IPS-NIHi7 (cell line): ENCODE results near the gene PODXL2.
"Not testable (repeated sequence)": the region's sequence is repeated elsewhere in the genome, so short reads cannot be mapped to it uniquely, and the experiment has no call there.

Experiments used
- DNase-seq: peaks from one replicate; pipeline ENCODE4 v3.0.0; 2012; ENCODE audit warnings: mixed read lengths; ENCODE audit errors: extremely low spot score

The PODXL2 gene

DNA sequence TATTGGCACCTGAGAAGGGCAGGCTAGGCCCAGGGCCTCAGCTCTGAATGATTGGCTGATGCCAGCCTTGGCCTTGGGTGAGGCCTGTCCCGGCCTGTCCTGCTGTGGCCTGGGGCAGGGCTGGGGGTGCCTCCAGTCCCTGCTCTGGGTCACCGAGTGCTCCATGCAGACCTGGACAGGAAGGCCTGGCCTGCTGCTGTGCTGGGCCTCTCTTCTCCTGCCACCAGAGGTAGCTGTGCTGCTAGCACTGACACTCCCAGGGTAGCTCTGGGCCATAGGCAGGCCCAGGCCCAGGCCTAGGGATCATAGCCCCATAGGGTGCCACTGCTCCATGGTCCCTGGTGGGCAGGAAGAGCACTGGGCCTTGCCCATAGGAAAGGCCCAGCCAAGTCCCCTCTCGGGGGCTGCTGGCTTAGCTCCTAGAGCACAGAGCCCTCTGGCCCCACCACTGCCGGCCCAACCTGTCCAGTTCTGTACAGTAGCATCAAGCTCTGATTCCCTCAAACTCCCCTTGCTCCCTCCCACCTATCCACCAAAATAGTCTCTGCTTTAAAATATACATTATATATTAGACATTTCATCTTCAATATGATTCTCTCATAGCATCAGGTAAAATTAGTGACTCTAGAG, 62.0 kb downstream of the PODXL2 start:
- peak; percentile 63 for DNase-seq

DNA sequence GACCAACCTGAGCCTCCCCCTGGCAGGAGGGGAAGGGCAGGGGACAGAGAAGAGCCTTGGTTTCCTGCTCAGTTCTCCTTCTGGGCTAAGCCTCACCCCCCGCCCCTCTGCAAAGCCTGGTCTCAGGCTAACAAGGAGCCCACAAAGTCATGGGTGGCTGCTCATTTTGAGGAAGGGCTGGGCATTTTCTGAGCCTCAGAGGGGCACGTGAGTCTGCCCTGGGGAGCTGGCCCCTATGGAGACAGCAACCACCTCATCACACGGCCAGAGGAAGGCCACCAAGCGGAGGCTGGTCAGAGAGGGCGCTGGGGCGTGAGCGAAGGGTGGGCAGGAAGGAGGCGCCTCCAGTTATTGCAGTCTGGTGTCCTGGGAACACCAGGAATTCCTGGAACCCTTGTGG, 62.5 kb downstream of the PODXL2 start:
- DNase-seq = no peak

DNA sequence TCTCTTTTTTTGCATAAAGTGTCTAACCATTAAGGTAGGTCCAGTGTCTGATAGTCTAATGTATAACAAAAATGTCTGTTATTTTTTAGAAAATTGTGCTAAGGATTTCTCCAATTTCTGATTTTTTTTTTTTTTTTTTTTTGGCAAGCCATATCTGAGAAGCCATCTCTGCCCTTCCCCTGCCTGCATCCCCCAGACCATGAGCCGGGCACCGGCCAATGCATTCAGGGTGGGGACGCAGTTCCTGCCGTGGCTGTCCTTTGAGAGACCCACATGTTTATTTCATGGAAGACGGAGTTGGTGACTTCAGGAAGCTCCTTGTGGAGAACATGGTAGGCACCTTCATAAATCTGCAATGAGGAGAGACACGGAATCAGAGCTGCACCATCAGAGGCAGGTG, 63.0 kb downstream of the PODXL2 start:
- no peak for DNase-seq

DNA sequence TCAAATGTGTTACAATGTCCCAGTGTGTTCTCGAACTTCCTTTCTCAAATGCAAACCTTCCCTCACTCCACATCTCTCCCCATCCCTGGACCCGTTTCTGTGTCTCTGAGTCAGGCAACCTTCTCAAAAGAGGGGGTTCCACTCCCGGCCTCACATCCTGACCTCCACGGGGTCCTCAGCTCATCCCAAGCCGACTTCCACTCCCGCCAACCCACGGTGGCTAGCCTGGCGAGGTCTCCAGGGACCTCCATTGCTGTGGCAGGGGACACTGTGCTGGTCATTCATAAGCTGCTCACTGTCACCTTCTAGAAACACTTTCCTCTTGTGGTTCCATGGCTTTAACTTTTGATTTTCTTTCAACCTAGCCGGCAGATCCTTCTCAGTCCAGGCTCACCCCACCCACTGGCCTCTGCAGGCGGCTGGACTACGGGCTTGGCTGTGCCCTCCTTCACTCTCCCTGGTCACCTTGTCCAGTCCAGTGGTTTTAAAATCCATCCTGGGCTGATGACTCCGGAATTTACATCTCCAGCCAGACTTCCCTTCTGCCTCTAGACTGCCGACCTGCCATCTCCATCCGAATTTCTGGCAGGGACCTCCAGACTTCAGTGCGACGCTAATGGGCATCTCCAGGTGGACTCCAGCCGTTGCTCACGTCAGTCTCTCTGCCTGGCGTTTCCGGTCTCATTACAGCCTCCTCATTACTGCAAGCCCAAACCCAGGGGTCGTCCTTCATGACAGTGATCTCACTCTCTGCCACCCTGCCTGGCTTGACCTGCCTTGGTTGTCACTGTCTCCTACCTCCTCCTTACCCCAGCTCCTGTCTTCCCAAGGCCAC, 63.7 kb downstream of the PODXL2 start:
- DNase-seq = no peak

DNA sequence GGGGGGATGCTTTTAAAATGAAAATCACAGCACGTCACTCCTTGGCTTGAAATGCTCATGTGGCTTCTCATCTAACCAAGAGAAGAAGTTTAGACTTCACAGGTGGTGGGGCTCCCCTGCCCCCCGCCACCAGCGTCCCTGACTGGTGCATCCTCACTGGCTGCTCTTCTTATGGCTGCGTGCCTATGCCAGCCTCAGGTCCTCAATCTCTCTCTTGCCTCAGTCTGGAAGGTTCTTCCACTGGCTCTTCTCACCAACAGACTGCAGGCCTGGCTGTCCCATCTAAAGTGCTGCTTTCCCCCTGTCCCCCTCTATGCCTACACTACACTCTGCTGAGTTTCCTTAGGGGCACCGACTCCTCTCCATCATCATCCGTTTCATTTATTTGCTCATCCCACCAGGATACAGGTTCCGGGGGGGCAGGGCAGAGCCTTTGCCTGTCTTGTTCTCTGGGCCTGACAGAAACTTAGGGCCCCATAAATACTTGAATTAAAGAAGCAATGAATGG, 64.4 kb downstream of the PODXL2 start:
- DNase-seq = no peak

DNA sequence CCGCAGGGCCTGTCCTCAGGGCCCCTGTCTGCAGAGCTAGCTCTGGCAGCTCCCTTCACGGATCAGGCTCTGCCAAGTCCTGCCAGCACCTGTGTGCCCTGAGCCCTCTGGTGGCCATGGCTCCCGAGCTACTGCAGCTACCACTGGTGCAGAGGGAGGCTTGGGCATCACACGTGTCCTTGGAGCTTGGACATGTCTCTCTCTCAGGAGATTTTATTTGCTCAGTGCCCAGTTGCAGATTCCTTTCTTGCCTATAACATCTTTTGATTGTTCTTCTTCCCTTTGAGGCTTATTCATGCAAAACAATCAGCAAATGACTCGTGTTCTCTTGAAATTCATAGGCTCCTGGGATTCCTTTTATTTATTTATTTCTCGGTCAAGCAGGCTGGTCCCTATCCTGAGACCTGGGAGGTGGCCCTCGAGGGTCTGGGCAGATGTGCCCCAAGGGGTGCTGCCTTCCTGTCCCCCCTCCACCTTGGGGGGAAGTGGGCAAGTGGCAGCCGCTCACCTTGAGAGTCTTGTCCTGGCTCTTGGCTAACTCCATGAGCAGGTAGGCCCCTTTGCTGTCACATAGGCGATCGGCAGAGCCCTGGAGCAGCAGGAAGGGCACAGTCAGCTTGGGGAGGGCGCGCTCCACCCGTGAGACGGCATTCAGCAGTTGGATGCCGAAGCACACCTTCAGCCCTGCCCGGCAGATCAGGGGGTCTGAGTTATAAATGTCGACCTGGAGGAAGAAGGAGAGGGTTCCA, 65.7 kb downstream of the PODXL2 start:
- DNase-seq = peak; percentile 33

DNA sequence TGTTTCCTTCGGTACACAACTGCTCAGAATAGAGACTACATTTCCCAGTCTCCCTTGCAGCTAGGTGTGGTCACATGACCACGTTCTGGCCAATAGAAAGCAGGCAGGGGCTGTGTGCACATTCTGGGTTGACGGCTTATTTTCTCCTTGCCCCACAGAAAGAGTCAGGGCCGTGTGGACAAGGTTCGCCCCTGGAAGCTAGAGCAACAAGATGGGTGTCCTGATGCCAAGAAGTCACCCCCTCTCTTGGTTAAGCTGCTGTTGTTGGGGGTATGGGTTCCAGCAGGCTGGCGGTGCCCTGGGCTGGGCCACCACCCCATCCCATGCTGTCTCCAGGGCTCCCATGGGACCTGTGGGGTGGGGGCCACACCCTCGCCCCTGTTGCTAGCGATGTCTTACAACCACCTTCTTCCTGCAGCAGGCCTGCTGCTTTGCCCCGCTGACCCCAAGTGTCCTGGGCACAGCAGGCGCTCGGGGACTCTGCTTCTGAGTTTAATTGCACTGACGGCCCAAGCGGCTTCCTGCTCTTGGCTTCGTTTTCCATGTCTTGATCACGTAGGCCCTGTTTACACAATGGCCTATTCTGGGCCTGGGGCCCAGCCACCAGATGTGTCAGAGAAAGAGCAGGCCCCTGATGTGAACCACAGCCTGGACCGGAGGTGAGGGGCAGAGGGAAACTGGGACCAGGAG, 68.7 kb downstream of the PODXL2 start:
- DNase-seq = peak; percentile 71

DNA sequence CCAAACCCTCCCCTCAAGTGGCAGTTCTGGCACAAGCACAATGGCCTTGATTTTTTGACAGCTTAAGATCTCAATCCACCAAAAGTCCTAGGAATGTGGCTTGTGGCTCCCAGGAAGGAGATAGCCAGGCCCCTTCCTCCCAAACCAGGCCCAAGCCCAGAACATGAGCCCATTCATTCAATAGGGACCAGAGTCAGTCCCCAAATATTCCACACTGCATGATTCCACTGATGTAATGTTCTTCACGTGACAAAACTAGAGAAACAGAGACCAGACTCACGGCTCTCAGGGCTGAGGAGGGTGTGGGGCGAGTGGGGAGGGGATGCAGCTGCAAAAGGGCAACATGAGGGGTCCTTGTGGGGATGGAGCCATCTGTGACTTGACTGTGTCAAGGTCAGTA, 69.3 kb downstream of the PODXL2 start:
- no peak for DNase-seq

DNA sequence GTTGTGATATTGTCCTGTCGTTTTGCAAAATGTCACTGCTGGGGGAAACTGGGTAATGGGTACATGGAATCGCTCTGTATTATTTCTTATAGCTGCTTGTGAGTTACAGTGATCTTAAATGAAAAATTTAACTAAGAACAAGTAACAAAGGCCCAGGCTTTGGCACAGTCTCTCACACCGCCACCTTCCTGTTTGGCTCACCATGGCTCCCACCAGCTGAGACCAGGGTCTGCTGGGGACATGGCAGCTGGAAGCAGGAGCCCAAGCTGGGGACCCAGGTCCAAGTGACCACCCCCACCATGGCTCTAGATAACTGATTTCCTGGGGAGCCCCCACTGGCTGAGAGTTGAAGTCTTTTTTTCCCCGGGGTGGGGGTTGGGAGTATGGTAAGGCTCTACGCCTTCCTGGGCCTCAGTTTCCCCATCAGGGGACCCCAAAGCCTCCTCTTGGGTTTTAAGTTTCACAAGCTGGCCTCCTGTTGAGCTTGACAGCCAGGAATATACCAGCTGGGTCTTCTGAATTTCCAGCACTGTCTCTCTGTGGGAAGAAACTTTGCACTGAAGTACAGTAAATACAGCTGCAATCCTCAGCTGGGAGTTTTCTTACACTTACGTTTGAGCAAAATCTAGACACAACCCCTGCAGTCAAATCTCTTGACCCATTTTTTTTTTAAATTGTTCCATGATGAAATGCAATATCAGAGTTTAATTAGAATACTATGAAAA, 69.9 kb downstream of the PODXL2 start:
- no peak for DNase-seq

DNA sequence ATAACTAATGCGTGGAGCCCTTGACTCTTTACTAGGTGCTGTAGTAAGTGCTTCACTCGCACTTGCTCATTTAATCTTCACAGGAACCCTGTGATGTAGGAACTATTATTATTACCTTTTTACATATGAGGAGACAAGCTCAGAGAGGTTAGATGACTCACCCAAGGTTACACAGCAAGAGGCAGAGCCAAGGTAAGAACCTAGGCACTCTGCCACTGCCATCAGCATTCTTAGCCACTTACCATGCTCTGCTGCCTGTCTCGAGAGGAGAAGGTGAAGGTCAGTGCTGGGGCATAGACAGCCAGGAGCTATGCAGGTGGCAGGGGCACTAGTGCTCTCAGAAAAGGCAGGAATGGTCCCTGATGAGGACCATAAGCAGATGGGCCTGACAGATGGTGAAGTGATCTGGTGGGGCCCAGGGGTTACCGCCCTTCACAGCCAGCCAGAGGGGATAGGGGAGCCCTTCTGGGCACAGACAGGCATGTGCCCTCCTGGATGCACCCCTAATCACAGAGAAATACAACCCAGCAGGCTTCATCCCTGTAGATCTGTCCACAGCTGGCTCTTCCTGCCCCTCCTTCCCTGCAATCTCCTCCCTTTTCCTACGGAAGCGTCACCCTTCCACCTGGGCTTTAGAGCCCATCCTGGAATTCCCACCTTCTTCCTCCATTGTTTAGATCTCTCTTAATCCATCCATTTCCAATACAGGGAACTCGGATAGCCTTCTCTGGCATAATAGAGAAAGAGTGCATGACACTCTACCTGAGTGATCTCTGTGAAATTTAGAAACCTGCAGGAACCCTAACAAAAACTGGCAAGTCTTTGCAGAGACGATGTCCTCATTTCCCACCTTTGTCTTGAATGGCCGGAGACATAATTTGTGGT, 70.7 kb downstream of the PODXL2 start:
- DNase-seq = no peak

DNA sequence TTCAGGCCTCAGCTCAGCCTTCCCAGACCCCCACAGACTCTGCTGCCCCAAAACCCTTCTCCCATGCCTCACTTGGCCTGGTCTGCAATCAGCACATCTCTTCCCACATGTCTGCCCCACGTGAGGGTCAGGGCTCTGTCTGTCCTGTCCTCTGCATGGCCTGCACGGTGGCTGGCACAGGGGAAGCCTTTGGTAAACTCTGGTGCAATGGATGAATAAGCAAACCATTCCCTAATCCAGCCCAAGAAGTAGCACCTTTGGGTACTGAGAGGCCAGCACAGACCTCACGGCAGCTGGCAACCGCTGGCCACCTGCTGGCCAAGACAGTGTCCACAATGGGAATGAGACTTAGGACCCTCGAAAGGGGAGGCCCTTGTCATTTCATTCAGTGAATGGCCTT, 71.4 kb downstream of the PODXL2 start:
- no peak for DNase-seq

DNA sequence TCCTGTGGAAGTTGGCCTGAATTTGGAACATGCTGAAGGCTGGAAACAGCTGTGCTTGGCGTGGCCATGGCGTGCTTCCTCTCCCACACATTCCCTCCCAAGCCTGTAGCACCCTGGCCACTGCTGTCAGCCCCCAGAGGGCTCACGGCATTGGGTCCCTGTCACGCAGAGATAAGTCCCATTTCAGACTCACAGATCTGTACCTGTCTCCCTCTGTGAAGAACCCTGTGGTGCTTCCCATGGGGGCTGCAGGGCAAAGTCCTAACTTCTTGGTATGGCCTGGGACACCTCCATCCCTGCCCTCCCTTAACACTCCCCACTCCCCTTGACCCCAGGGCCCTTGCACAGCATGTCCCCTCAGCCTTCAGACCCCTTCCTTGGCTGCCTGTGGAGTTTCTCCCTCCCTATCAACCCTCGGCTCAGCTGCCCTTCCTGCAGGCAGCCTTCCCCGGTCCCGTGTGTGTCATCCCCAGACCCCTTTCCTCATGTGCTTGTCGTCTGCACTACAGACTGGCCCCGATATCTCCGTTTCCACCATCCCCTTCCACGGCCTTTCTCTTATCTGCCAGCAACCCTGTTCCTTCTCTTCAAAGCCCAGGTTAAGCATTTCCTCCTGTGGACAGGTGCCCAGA, 72.4 kb downstream of the PODXL2 start:
- no peak for DNase-seq

DNA sequence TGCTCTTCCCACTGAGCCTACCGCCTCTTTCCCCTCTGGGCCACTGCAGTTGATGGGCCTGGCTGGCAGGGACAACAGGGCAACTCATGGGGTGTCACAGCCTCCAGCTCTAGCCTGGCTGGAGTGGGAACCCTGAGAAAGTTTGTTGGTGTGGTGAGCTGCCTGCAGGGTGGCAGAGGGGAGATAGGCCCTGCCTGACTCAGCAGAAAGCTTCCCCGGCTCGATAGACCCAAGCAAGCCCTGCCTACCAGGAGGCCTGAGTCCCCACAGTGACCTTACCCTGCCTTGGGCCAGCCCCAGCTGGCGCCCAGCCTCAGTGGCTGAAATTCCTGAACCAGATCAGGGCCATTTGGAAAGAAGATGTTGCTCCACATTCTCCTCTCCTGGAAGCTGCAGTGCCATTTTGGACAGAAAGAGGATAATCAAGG, 73.2 kb downstream of the PODXL2 start:
- DNase-seq = no peak

DNA sequence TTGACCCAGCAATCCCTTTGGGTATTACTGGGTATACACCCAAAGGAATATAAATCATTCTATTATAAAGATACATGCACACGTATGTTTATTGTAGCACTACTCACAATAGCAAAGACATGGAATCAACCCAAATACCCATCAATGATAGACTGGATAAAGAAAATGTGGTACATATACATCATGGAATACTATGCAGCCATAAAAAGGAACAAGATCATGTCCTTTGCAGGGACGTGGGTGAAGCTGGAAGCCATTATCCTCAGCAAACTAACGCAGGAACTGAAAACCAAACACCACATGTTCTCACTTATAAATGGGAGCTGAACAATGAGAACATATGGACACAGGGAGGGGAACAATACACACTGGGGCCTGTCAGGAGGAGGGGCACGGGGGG, 75.9 kb downstream of the PODXL2 start:
- DNase-seq = not testable (repeated sequence)

DNA sequence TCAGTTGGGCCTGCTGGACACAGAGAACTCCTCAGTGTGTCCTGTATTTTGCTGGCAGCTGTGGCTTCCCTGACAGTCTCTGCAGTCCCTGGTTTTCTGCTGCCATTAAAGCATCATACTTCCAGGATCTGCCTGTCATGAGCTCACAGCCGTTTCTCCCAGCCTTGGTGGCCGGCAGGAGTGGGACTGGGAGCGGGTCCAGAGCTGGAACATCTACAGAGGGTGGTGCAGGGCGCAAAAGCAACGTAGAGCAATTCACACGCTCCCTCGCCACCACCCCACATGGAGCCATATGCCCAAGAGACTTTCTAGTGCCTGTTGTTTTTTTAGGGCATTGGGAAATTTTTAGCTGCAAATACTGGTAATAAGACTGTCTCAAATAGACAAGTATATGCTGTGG, 77.3 kb downstream of the PODXL2 start:
- DNase-seq = no peak

DNA sequence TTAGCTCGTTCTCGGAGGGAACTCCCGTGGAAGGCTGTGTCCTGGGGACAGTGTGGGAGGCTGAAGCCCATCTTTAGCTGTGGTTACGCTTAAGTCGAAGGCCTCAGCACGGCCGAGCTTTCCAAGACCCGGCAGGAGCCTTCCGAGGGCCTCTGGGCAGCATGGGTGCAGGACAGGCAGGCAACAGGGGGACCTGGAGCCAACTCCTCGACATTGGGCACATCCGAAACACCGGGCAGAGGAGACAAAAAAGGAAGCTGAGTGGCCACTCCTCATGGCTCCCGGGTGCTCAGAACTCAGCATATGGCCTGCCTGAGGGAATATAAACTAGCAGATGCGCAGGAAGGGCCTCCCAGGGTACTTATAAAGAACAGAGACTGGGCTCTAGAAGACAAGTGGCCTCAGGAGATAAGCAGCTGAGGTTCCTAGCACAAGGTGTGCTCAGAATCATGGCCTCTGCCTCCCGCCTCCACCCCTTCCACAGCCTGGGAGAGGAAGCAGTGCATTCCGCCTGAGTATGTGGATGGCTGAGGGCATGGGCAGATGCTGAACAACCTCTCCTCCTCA, 77.9 kb downstream of the PODXL2 start:
- DNase-seq = no peak

DNA sequence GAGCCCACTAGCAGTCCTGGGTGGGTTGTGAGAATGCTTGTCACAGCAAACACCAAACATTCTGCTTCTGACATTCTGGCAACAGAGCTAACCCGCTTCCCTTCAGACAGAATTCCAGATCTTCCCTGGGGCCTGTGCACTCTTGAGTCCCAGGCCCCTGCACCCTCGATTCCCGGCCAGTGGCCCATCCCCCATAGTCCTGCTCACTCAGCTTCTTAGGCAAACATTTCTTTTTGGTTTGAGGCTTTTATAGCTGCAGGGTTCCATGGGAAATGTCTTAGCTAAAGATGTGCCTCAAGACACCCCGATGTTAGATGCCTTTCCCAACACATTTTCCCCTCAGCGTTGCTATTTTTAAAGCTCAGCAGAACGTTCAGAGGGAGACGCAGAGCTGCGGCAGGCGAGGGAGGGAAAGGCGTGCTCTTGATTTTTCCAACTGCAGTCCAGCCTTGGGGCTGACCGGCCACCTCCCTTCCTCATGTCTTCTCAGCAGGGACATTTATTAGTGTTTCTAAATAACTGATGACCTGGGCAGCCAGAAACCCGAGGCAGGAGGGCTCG, 78.9 kb downstream of the PODXL2 start:
- DNase-seq = no peak

DNA sequence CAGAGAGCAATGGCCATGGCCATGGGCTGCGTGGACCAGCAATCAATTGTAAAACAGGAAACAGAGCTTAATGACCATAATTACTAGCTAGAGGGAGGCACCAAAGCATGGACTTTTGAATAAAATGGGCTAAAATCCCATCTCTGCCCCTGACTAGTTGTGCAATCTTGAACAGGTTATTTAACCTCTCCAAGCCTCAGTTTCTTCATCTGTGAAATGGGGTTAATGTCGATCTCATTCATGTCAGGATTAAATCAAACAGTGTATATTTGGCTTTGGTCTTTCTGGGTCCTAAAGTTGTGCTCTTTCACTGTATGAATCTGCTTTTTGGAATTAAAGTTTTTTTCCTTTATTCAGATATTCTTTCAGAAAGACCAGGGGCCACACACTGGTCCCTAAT, 79.9 kb downstream of the PODXL2 start:
- DNase-seq = no peak
